ENCODE data around the gene MYO6.

DNA sequence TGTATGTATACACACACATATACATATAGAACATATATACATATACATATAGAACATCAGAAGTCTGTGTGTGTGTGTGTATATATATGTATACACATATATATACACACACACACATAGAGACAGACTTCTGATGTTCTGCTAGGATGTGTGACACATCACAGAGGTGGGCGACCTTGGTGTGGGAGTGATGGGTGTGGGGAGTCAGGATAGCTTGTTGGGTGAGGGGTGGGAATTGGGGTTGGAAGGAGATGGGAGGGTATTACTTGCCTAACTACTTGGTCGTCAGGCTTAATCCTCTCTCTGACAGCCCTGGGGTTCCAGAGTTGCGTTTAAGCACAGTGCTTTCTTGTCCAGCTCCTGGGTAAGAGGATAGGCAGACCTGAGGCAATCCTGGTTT is 8.3 kb downstream of the MYO6 start:
- TF ChIP-seq CTCF (IDR thresholded peaks at IDR 0.05): no peak
- TF ChIP-seq POLR2A (IDR thresholded peaks at IDR 0.05): no peak

Data from lower leg skin (tissue), 3 donors.